OCI-LY1 (cell line): ENCODE data around the gene NPM1.

ENCODE experiments used
- EZH2 ChIP-seq: fragments of 200-600 bp; sonication (generic), shearing (Covaris generic); IDR thresholded peaks from 2 replicates; pipeline ENCODE4 v1.8.0; 2017; ENCODE audit warnings: borderline replicate concordance, mixed run types, mild to moderate bottlenecking, antibody characterized with exemption, low read length, moderate library complexity, mixed read lengths
- TF ChIP-seq, protein P1 (sequence below): fragments of 200-600 bp; sonication (generic), shearing (Covaris generic); IDR thresholded peaks from 2 replicates; pipeline ENCODE4 v1.5.1; 2017; ENCODE audit warnings: mild to moderate bottlenecking, antibody characterized with exemption, low read length, moderate library complexity, mixed read lengths

- TF ChIP-seq, protein P1, sequence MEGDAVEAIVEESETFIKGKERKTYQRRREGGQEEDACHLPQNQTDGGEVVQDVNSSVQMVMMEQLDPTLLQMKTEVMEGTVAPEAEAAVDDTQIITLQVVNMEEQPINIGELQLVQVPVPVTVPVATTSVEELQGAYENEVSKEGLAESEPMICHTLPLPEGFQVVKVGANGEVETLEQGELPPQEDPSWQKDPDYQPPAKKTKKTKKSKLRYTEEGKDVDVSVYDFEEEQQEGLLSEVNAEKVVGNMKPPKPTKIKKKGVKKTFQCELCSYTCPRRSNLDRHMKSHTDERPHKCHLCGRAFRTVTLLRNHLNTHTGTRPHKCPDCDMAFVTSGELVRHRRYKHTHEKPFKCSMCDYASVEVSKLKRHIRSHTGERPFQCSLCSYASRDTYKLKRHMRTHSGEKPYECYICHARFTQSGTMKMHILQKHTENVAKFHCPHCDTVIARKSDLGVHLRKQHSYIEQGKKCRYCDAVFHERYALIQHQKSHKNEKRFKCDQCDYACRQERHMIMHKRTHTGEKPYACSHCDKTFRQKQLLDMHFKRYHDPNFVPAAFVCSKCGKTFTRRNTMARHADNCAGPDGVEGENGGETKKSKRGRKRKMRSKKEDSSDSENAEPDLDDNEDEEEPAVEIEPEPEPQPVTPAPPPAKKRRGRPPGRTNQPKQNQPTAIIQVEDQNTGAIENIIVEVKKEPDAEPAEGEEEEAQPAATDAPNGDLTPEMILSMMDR: no peak
- TF ChIP-seq EZH2: no peak
Measured at GRCh38 chr5:171416160-171417049, 28.8 kb downstream of the NPM1 start.
